HepG2 (cell line): ENCODE measurements around the gene ALOXE3. TPM values are rescaled to one million over a fixed set of nuclear protein-coding genes. Genes with fewer than 3 reads are reported as not detected.

Source experiments
- ATF3 ChIP-seq: sonication (generic); formaldehyde crosslinking; IDR thresholded peaks from 2 replicates; pipeline ENCODE4 v1.4.0; 2020; ENCODE audit warnings: missing genetic modification reagents
- CBFB ChIP-seq: sonication (generic); formaldehyde crosslinking; IDR thresholded peaks from 2 replicates; pipeline ENCODE4 v1.4.0; 2020; ENCODE audit warnings: missing genetic modification reagents
- CEBPZ ChIP-seq: IDR thresholded peaks from 2 replicates; pipeline ENCODE4 v1.6.1; 2012; ENCODE audit warnings: low read length, improper control_type of control experiment
- GPBP1L1 ChIP-seq: sonication (generic); formaldehyde crosslinking; IDR thresholded peaks from 2 replicates; pipeline ENCODE4 v1.5.0; 2020; ENCODE audit warnings: mild to moderate bottlenecking, missing genetic modification reagents
- MTF2 ChIP-seq: sonication (generic); formaldehyde crosslinking; IDR thresholded peaks from 2 replicates; pipeline ENCODE4 v1.5.0; 2020; ENCODE audit warnings: missing genetic modification reagents, borderline replicate concordance
- SKI ChIP-seq: fragments of 450-650 bp; IDR thresholded peaks from one replicate; pipeline ENCODE4 v1.6.1; 2018; ENCODE audit warnings: mild to moderate bottlenecking; ENCODE audit not compliant: partially characterized antibody
- YEATS4 ChIP-seq: sonication (generic); formaldehyde crosslinking; IDR thresholded peaks from 2 replicates; pipeline ENCODE4 v1.4.0; 2020; ENCODE audit warnings: missing genetic modification reagents, borderline replicate concordance
- ZFP36L1 ChIP-seq: sonication (generic); formaldehyde crosslinking; IDR thresholded peaks from 2 replicates; pipeline ENCODE4 v1.8.0; 2022; ENCODE audit warnings: mild to moderate bottlenecking, missing genetic modification reagents, moderate library complexity
- ZFY ChIP-seq: sonication (generic); formaldehyde crosslinking; IDR thresholded peaks from 2 replicates; pipeline ENCODE4 v1.4.0; 2020; ENCODE audit warnings: missing genetic modification reagents
- ZSCAN31 ChIP-seq: sonication (generic); formaldehyde crosslinking; IDR thresholded peaks from 2 replicates; pipeline ENCODE4 v1.5.0; 2020; ENCODE audit warnings: low read depth, mild to moderate bottlenecking, missing genetic modification reagents
- polyA plus RNA-seq, 8 experiments: library from polyadenylated mRNA; depleted of rRNA in 3 of 8; stranded (reverse) in 7 of 8; unstranded in 1 of 8; fragments of >200 nt; fragmentation: Illumina TruSeq in 4 of 8; extraction: Trizol in 4 of 8; gene quantifications; 2 replicates each; pipeline versions ENCODE4 v1.2.1 to v1.2.3, GENCODE V29; 2011 to 2016; ENCODE audit warnings: low read depth in 4 of 8, missing spikeins in 1 of 8, mixed read lengths in 1 of 8; ENCODE audit not compliant: insufficient read depth in 1 of 8
- total RNA-seq, 5 experiments: library from RNA; depleted of rRNA; stranded (reverse); fragments of >200 nt; fragmentation: Illumina TruSeq; extraction: Trizol; gene quantifications; 2 replicates each; pipeline ENCODE4 v1.2.3, GENCODE V29; 2016; ENCODE audit warnings: low read depth in 1 of 5
- TF ChIP-seq, protein P1 (sequence below): sonication (generic); formaldehyde crosslinking; IDR thresholded peaks from 2 replicates; pipeline ENCODE4 v1.4.0; 2020; ENCODE audit warnings: mild to moderate bottlenecking, missing genetic modification reagents
- TF ChIP-seq, protein P2 (sequence below): sonication (generic); formaldehyde crosslinking; IDR thresholded peaks from 2 replicates; pipeline ENCODE4 v1.8.0; 2023; ENCODE audit warnings: mild to moderate bottlenecking, missing genetic modification reagents

The ALOXE3 gene
- total and polyA plus RNA-seq, 2 of the 13 experiments (the other 11 are each of a cell fraction or from before 2014, with no cell fraction given), result 0.07 TPM; not detected in 1

GRCh38 chr17:8138672-8139371 is 20.5 kb upstream of the ALOXE3 start (continued):
- TF ChIP-seq CBFB (CRISPR knock-in tag) (0 out of 2 replicates have a peak, but pooled peaks have one; percentile 38), CEBPZ (no peak), ATF3 (CRISPR knock-in tag) (no peak; the same call in 1 of the 2 replicates), ZSCAN31 (CRISPR knock-in tag) (peak; percentile 78), YEATS4 (CRISPR knock-in tag) (no peak; the same call in 1 of the 2 replicates), MTF2 (CRISPR knock-in tag) (0 out of 2 replicates have a peak, but pooled peaks have one; percentile 28), ZFP36L1 (CRISPR knock-in tag) (no peak), SKI (peak; percentile 93), GPBP1L1 (no peak), ZFY (CRISPR knock-in tag) (no peak; the same call in 1 of the 2 replicates)
- TF ChIP-seq, protein P1, sequence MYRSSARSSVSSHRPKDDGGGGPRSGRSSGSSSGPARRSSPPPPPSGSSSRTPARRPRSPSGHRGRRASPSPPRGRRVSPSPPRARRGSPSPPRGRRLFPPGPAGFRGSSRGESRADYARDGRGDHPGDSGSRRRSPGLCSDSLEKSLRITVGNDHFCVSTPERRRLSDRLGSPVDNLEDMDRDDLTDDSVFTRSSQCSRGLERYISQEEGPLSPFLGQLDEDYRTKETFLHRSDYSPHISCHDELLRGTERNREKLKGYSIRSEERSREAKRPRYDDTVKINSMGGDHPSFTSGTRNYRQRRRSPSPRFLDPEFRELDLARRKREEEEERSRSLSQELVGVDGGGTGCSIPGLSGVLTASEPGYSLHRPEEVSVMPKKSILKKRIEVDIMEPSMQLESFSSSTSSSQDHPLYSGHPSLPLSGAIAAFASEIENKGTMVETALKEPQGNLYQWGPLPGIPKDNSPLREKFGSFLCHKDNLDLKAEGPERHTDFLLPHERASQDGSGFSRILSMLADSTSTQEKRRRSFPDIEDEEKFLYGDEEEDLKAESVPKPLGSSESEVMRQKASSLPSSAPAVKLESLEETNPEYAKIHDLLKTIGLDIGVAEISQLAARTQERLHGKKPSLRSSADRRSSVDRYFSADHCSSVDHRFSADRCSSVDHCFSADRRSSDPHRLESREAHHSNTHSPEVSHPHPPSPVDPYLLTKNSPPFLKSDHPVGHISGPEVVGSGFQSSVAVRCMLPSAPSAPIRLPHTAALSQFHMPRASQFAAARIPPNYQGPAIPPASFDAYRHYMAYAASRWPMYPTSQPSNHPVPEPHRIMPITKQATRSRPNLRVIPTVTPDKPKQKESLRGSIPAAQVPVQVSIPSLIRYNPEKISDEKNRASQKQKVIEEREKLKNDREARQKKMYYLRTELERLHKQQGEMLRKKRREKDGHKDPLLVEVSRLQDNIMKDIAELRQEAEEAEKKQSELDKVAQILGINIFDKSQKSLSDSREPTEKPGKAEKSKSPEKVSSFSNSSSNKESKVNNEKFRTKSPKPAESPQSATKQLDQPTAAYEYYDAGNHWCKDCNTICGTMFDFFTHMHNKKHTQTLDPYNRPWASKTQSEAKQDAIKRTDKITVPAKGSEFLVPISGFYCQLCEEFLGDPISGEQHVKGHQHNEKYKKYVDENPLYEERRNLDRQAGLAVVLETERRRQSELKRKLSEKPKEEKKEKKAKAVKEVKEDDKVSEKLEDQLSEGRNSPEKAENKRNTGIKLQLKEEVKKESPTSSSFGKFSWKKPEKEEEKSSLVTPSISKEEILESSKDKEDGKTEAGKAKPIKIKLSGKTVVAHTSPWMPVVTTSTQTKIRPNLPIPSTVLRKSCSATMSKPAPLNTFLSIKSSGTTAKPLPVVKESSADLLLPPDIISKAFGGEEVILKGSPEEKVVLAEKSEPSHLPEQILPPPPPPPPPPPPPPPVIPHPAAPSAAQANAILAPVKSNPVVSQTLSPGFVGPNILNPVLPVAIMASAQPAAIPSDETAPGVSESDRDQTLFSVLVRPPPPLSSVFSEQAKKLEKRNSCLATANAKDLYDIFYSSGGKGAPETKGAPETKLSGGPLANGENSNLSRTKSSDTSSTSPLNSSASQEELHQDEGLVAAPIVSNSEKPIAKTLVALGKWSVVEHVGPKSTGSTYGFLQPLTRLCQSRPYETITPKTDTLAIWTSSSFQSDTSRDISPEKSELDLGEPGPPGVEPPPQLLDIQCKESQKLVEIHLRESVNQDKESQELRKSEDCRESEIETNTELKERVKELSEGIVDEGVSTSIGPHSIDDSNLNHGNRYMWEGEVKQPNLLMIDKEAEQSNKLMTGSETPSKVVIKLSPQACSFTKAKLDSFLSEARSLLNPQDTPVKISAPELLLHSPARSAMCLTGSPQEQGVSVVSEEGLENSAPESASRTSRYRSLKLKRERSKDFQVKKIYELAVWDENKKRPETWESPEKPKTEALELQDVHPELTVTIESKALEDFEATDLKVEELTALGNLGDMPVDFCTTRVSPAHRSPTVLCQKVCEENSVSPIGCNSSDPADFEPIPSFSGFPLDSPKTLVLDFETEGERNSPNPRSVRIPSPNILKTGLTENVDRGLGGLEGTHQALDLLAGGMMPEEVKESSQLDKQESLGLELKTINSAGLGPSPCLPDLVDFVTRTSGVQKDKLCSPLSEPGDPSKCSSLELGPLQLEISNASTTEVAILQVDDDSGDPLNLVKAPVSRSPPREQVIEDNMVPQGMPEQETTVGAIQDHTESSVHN (CRISPR knock-in tag), result no peak
- TF ChIP-seq, protein P2, sequence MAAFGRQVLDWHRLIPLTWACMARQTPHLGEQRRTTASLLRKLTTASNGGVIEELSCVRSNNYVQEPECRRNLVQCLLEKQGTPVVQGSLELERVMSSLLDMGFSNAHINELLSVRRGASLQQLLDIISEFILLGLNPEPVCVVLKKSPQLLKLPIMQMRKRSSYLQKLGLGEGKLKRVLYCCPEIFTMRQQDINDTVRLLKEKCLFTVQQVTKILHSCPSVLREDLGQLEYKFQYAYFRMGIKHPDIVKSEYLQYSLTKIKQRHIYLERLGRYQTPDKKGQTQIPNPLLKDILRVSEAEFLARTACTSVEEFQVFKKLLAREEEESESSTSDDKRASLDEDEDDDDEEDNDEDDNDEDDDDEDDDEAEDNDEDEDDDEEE (CRISPR knock-in tag), result no peak
